ENCODE results near the gene FGF12.

Gene FGF12

GRCh38 chr3:192570821-192571791 lies 156.2 kb downstream of the FGF12 start:
- Histone ChIP-seq H3K27me3 (ENCODE audit: low read depth, low read length) (no peaks in the 10 kb centered on the region), H3K27ac (ENCODE audit: low read length) (no peak overlapping the region), H3K4me3 (ENCODE audit: low read length) (no peak overlapping the region), H4K20me1 (ENCODE audit: insufficient read depth, low read length) (no peaks in the 10 kb centered on the region), H3K36me3 (replicated peaks; ENCODE audit: low read depth, low read length) (no peaks in the 10 kb centered on the region), H3K9ac (ENCODE audit: low read length) (no peak overlapping the region), H3K4me1 (ENCODE audit: low read length) (no peaks in the 10 kb centered on the region), H3K9me3 (ENCODE audit: insufficient read depth, low read length) (no peaks in the 10 kb centered on the region), H2AFZ (ENCODE audit: low read depth, low read length) (no peak overlapping the region), H3K4me2 (ENCODE audit: low read length) (no peak overlapping the region), H3K79me2 (ENCODE audit: low read length) (no peaks in the 10 kb centered on the region)
- TF ChIP-seq EZH2phosphoT487 (IDR thresholded peaks at IDR 0.05; ENCODE audit: low read depth) = no peak
- TF ChIP-seq CTCF (IDR thresholded peaks at IDR 0.05; ENCODE audit: low read depth, low read length) = no peak

- H2AFZ ChIP-seq (ENCODE audit: low read depth, low read length) = no peak overlapping the region
- no peaks in the 10 kb centered on the region for H3K79me2 ChIP-seq (ENCODE audit: low read length)
- no peak overlapping the region for H3K27ac ChIP-seq (ENCODE audit: low read length)
- H3K9me3 ChIP-seq (ENCODE audit: insufficient read depth, low read length) = no peaks in the 10 kb centered on the region
- H3K4me2 ChIP-seq (ENCODE audit: low read length) = no peak overlapping the region
- TF ChIP-seq CTCF (IDR thresholded peaks at IDR 0.05; ENCODE audit: low read depth, low read length) (no peak), EZH2phosphoT487 (IDR thresholded peaks at IDR 0.05; ENCODE audit: low read depth) (no peak)
- H3K9ac ChIP-seq (ENCODE audit: low read length) = no peak overlapping the region
- no peaks in the 10 kb centered on the region for H4K20me1 ChIP-seq (ENCODE audit: insufficient read depth, low read length)
- H3K27me3 ChIP-seq (ENCODE audit: low read depth, low read length) = no peaks in the 10 kb centered on the region
- H3K36me3 ChIP-seq (replicated peaks; ENCODE audit: low read depth, low read length) = no peaks in the 10 kb centered on the region
- H3K4me1 ChIP-seq (ENCODE audit: low read length) = no peaks in the 10 kb centered on the region
- no peak overlapping the region for H3K4me3 ChIP-seq (ENCODE audit: low read length)
These were observed 157.0 kb downstream of the FGF12 start for GRCh38 chr3:192570315-192570714.

- no peaks in the 10 kb centered on the region for H3K79me2 ChIP-seq (ENCODE audit: low read length)
- H3K9ac ChIP-seq (ENCODE audit: low read length) = no peak overlapping the region
- peaks cover 6% of the 10 kb centered on the region; the same call in 1 of the 2 replicates for H3K27me3 ChIP-seq (ENCODE audit: low read depth, low read length)
- no peak overlapping the region for H3K27ac ChIP-seq (ENCODE audit: low read length)
- no peaks in the 10 kb centered on the region for H4K20me1 ChIP-seq (ENCODE audit: insufficient read depth, low read length)
- TF ChIP-seq CTCF (IDR thresholded peaks at IDR 0.05; ENCODE audit: low read depth, low read length) = peak; percentile 69
- TF ChIP-seq EZH2phosphoT487 (IDR thresholded peaks at IDR 0.05; ENCODE audit: low read depth) = no peak
- no peak overlapping the region for H3K4me3 ChIP-seq (ENCODE audit: low read length)
- no peak overlapping the region for H3K4me2 ChIP-seq (ENCODE audit: low read length)
- H3K9me3 ChIP-seq (ENCODE audit: insufficient read depth, low read length) = no peaks in the 10 kb centered on the region
- 0 out of 2 replicates have a peak overlapping the region, but pooled peaks have one; percentile 34 for H2AFZ ChIP-seq (ENCODE audit: low read depth, low read length)
- H3K4me1 ChIP-seq (ENCODE audit: low read length) = no peaks in the 10 kb centered on the region
- no peaks in the 10 kb centered on the region for H3K36me3 ChIP-seq (replicated peaks; ENCODE audit: low read depth, low read length)
These were observed 160.5 kb downstream of the FGF12 start for GRCh38 chr3:192566706-192567290.

- no peaks in the 10 kb centered on the region for H3K79me2 ChIP-seq (ENCODE audit: low read length)
- H3K36me3 ChIP-seq (replicated peaks; ENCODE audit: low read depth, low read length) = no peaks in the 10 kb centered on the region
- no peaks in the 10 kb centered on the region for H3K9me3 ChIP-seq (ENCODE audit: insufficient read depth, low read length)
- H3K9ac ChIP-seq (ENCODE audit: low read length) = no peak overlapping the region
- H3K4me3 ChIP-seq (ENCODE audit: low read length) = no peak overlapping the region
- no peaks in the 10 kb centered on the region for H4K20me1 ChIP-seq (ENCODE audit: insufficient read depth, low read length)
- no peak overlapping the region for H2AFZ ChIP-seq (ENCODE audit: low read depth, low read length)
- no peaks in the 10 kb centered on the region for H3K4me1 ChIP-seq (ENCODE audit: low read length)
- no peak for TF ChIP-seq CTCF (IDR thresholded peaks at IDR 0.05; ENCODE audit: low read depth, low read length)
- no peak for TF ChIP-seq EZH2phosphoT487 (IDR thresholded peaks at IDR 0.05; ENCODE audit: low read depth)
- no peak overlapping the region for H3K27ac ChIP-seq (ENCODE audit: low read length)
- H3K4me2 ChIP-seq (ENCODE audit: low read length) = no peak overlapping the region
- H3K27me3 ChIP-seq (ENCODE audit: low read depth, low read length) = peaks cover 6% of the 10 kb centered on the region; the same call in 1 of the 2 replicates
These were observed 162.7 kb downstream of the FGF12 start for GRCh38 chr3:192564611-192565010.

Data from OCI-LY3 (cell line).